Neural progenitor cell (in vitro differentiated cells): ENCODE results near the gene TPP1. TPM values are rescaled to one million over a fixed set of nuclear protein-coding genes. Genes with fewer than 3 reads are reported as not detected.

Experiments
- DNase-seq: peaks from one replicate; pipeline ENCODE4 v3.0.0-alpha.2; 2016; ENCODE audit warnings: low spot score
- H2AFZ ChIP-seq: fragments of 200-600 bp; sonication (generic); replicated peaks from 2 replicates; pipeline ENCODE4 v1.6.1; 2016; ENCODE audit warnings: antibody characterized with exemption
- H3F3A ChIP-seq: fragments of 200-600 bp; sonication (generic); 2 replicates; pipeline ENCODE4 v1.6.1; 2016; ENCODE audit warnings: antibody characterized with exemption, low read depth
- H3K27ac ChIP-seq: fragments of 200-600 bp; sonication (generic); 2 replicates; pipeline ENCODE4 v1.5.1; 2016; ENCODE audit warnings: mild to moderate bottlenecking
- H3K27me3 ChIP-seq: fragments of 200-600 bp; sonication (generic); 2 replicates; pipeline ENCODE4 v1.6.1; 2016; ENCODE audit warnings: mild to moderate bottlenecking, moderate library complexity
- H3K36me3 ChIP-seq: fragments of 200-600 bp; sonication (generic); 2 replicates; pipeline ENCODE4 v1.5.1; 2016
- H3K4me1 ChIP-seq: fragments of 200-600 bp; sonication (generic); 2 replicates; pipeline ENCODE4 v1.6.1; 2016; ENCODE audit warnings: mixed run types
- H3K4me2 ChIP-seq: fragments of 200-600 bp; sonication (generic); 2 replicates; pipeline ENCODE4 v1.6.1; 2016
- H3K4me3 ChIP-seq: fragments of 200-600 bp; sonication (generic); 2 replicates; pipeline ENCODE4 v1.5.1; 2016
- H3K79me2 ChIP-seq: fragments of 200-600 bp; sonication (generic); 2 replicates; pipeline ENCODE4 v1.6.1; 2016; ENCODE audit warnings: low read depth
- H3K9ac ChIP-seq: fragments of 200-600 bp; sonication (generic); 2 replicates; pipeline ENCODE4 v1.6.1; 2016
- H3K9me3 ChIP-seq: fragments of 200-600 bp; sonication (generic); 2 replicates; pipeline ENCODE4 v1.5.1; 2016; ENCODE audit warnings: low read depth
- H4K20me1 ChIP-seq: fragments of 200-600 bp; sonication (generic); 2 replicates; pipeline ENCODE4 v1.6.1; 2016; ENCODE audit warnings: low read depth
- H3K27ac Mint-ChIP-seq: 3 replicates; pipeline ENCODE4 v1.8.0; 2021; ENCODE audit warnings: mixed read lengths
- H3K27me3 Mint-ChIP-seq: 2 replicates; pipeline ENCODE4 v1.8.0; 2022; ENCODE audit warnings: low read depth, mild to moderate bottlenecking, inconsistent platforms, moderate library complexity, mixed read lengths; ENCODE audit not compliant: insufficient read depth
- H3K36me3 Mint-ChIP-seq: 3 replicates; pipeline ENCODE4 v1.8.0; 2021; ENCODE audit warnings: mixed read lengths
- H3K4me1 Mint-ChIP-seq: 3 replicates; pipeline ENCODE4 v1.8.0; 2021; ENCODE audit warnings: mixed read lengths
- H3K4me3 Mint-ChIP-seq: 3 replicates; pipeline ENCODE4 v1.8.0; 2021; ENCODE audit warnings: mild to moderate bottlenecking, moderate library complexity, mixed read lengths
- H3K9me3 Mint-ChIP-seq: 3 replicates; pipeline ENCODE4 v1.8.0; 2020; ENCODE audit warnings: mixed read lengths
- CTCF ChIP-seq: fragments of 200-600 bp; sonication (generic); IDR thresholded peaks from 2 replicates; pipeline ENCODE4 v1.5.1; 2017; ENCODE audit warnings: antibody characterized with exemption, mild to moderate bottlenecking
- EZH2 ChIP-seq: fragments of 200-600 bp; sonication (generic); IDR thresholded peaks from 2 replicates; pipeline ENCODE4 v1.6.1; 2017; ENCODE audit warnings: antibody characterized with exemption, mild to moderate bottlenecking, moderate library complexity
- EZH2phosphoT487 ChIP-seq: fragments of 200-600 bp; sonication (generic); IDR thresholded peaks from 2 replicates; pipeline ENCODE4 v1.6.1; 2017; ENCODE audit warnings: antibody characterized with exemption
- total RNA-seq: library from RNA; depleted of rRNA; stranded (reverse); fragments of >200 nt; gene quantifications from 2 replicates; pipeline ENCODE4 v1.2.3, GENCODE V29; 2015; ENCODE audit warnings: low replicate concordance

TPP1 gene
- total RNA-seq, 1 donor from 2014 or later = 9.9 TPM

- no peaks in the 10 kb centered on the region for H3K9me3 ChIP-seq
- no peaks in the 10 kb centered on the region for H3K36me3 ChIP-seq
- no peaks in the 10 kb centered on the region for H3K79me2 ChIP-seq
- H2AFZ ChIP-seq = no peak overlapping the region
- no peak overlapping the region for H3K4me3 Mint-ChIP-seq
- no peak overlapping the region for H3K27ac Mint-ChIP-seq
- no peaks in the 10 kb centered on the region for H3K9me3 Mint-ChIP-seq
- no peak overlapping the region for H3K9ac ChIP-seq
- H3F3A ChIP-seq = no peaks in the 10 kb centered on the region
- no peaks in the 10 kb centered on the region for H3K27me3 ChIP-seq
- H3K27me3 Mint-ChIP-seq = no peaks in the 10 kb centered on the region
- H3K27ac ChIP-seq = no peak overlapping the region
- H3K36me3 Mint-ChIP-seq = peaks cover 8% of the 10 kb centered on the region
- no peaks in the 10 kb centered on the region for H3K4me1 ChIP-seq
- TF ChIP-seq CTCF = no peak
- TF ChIP-seq EZH2phosphoT487 = no peak
- TF ChIP-seq EZH2 = no peak
- no peaks in the 10 kb centered on the region for H4K20me1 ChIP-seq
- peaks cover 6% of the 10 kb centered on the region for H3K4me1 Mint-ChIP-seq
- no peak for DNase-seq
- no peak overlapping the region for H3K4me2 ChIP-seq
- no peak overlapping the region for H3K4me3 ChIP-seq
Measured at GRCh38 chr11:6572215-6572614, 47.0 kb downstream of the TPP1 start.

GRCh38 chr11:6571434-6572008, 47.7 kb downstream of the TPP1 start:
- H3K9ac ChIP-seq = no peak overlapping the region
- H3F3A ChIP-seq = no peaks in the 10 kb centered on the region
- no peaks in the 10 kb centered on the region for H3K4me1 ChIP-seq
- no peak overlapping the region for H3K4me2 ChIP-seq
- H3K4me3 ChIP-seq = no peak overlapping the region
- H3K4me1 Mint-ChIP-seq = peaks cover 6% of the 10 kb centered on the region
- no peak for DNase-seq
- no peaks in the 10 kb centered on the region for H4K20me1 ChIP-seq
- H3K9me3 ChIP-seq = no peaks in the 10 kb centered on the region
- no peak overlapping the region for H3K4me3 Mint-ChIP-seq
- H3K27me3 Mint-ChIP-seq = no peaks in the 10 kb centered on the region
- no peak for TF ChIP-seq EZH2phosphoT487
- TF ChIP-seq EZH2 = no peak
- no peak for TF ChIP-seq CTCF
- no peak overlapping the region for H2AFZ ChIP-seq
- no peak overlapping the region for H3K27ac ChIP-seq
- no peaks in the 10 kb centered on the region for H3K9me3 Mint-ChIP-seq
- H3K36me3 Mint-ChIP-seq = peaks cover 9% of the 10 kb centered on the region
- H3K36me3 ChIP-seq = no peaks in the 10 kb centered on the region
- no peaks in the 10 kb centered on the region for H3K79me2 ChIP-seq
- no peak overlapping the region for H3K27ac Mint-ChIP-seq
- H3K27me3 ChIP-seq = no peaks in the 10 kb centered on the region

GRCh38 chr11:6570691-6571427, 48.4 kb downstream of the TPP1 start:
- Histone ChIP-seq H4K20me1 (no peaks in the 10 kb centered on the region), H3F3A (no peaks in the 10 kb centered on the region), H3K4me1 (no peaks in the 10 kb centered on the region), H2AFZ (no peak overlapping the region), H3K27ac (no peak overlapping the region), H3K36me3 (no peaks in the 10 kb centered on the region), H3K27me3 (no peaks in the 10 kb centered on the region), H3K79me2 (no peaks in the 10 kb centered on the region), H3K9ac (no peak overlapping the region), H3K9me3 (no peaks in the 10 kb centered on the region), H3K4me2 (no peak overlapping the region), H3K4me3 (no peak overlapping the region)
- no peak overlapping the region for H3K27ac Mint-ChIP-seq
- H3K4me3 Mint-ChIP-seq = no peak overlapping the region
- peaks cover 6% of the 10 kb centered on the region for H3K4me1 Mint-ChIP-seq
- no peaks in the 10 kb centered on the region for H3K9me3 Mint-ChIP-seq
- TF ChIP-seq CTCF = no peak
- no peak for TF ChIP-seq EZH2
- no peak for TF ChIP-seq EZH2phosphoT487
- peaks cover 10% of the 10 kb centered on the region for H3K36me3 Mint-ChIP-seq
- H3K27me3 Mint-ChIP-seq = no peaks in the 10 kb centered on the region
- no peak for DNase-seq
